IPS-18a (cell line): ENCODE measurements around the gene ARHGEF26.

ENCODE experiments used
- H3K27ac ChIP-seq: one replicate; pipeline ENCODE4 v1.5.1; 2013; ENCODE audit warnings: low read length
- H3K27me3 ChIP-seq: one replicate; pipeline ENCODE4 v1.6.1; 2013; ENCODE audit warnings: mild to moderate bottlenecking, low read length; ENCODE audit not compliant: control insufficient read depth, insufficient read depth
- H3K36me3 ChIP-seq: one replicate; pipeline ENCODE4 v1.6.1; 2013; ENCODE audit warnings: low read depth, low read length; ENCODE audit not compliant: control insufficient read depth
- H3K4me1 ChIP-seq: one replicate; pipeline ENCODE4 v1.6.1; 2013; ENCODE audit warnings: low read depth, low read length; ENCODE audit not compliant: control insufficient read depth
- H3K4me3 ChIP-seq: one replicate; pipeline ENCODE4 v1.5.1; 2013; ENCODE audit warnings: low read length
- H3K9ac ChIP-seq: one replicate; pipeline ENCODE4 v1.6.1; 2013; ENCODE audit warnings: mild to moderate bottlenecking, low read length, moderate library complexity
- H3K9me3 ChIP-seq: one replicate; pipeline ENCODE4 v1.6.1; 2013; ENCODE audit warnings: low read depth, low read length; ENCODE audit not compliant: control insufficient read depth

ARHGEF26 gene

GRCh38 chr3:154139996-154140436, 18.8 kb downstream of the ARHGEF26 start:
- no peak overlapping the region for H3K27ac ChIP-seq
- no peaks in the 10 kb centered on the region for H3K9me3 ChIP-seq
- H3K27me3 ChIP-seq, result no peaks in the 10 kb centered on the region
- no peak overlapping the region for H3K9ac ChIP-seq
- H3K4me3 ChIP-seq, result no peak overlapping the region
- no peaks in the 10 kb centered on the region for H3K36me3 ChIP-seq
- peaks cover 11% of the 10 kb centered on the region for H3K4me1 ChIP-seq

- H3K27ac ChIP-seq, result no peak overlapping the region
- H3K9ac ChIP-seq, result no peak overlapping the region
- H3K27me3 ChIP-seq, result no peaks in the 10 kb centered on the region
- peaks cover 14% of the 10 kb centered on the region for H3K4me1 ChIP-seq
- H3K4me3 ChIP-seq, result no peak overlapping the region
- no peaks in the 10 kb centered on the region for H3K9me3 ChIP-seq
- H3K36me3 ChIP-seq, result no peaks in the 10 kb centered on the region
These were observed 21.4 kb downstream of the ARHGEF26 start for GRCh38 chr3:154142608-154143007.

GRCh38 chr3:154143873-154144272, 22.7 kb downstream of the ARHGEF26 start:
- Histone ChIP-seq H3K4me1 (peaks cover 18% of the 10 kb centered on the region), H3K9me3 (no peaks in the 10 kb centered on the region), H3K36me3 (no peaks in the 10 kb centered on the region), H3K27ac (no peak overlapping the region), H3K9ac (no peak overlapping the region), H3K4me3 (no peak overlapping the region), H3K27me3 (no peaks in the 10 kb centered on the region)

GRCh38 chr3:154144825-154145465, 23.8 kb downstream of the ARHGEF26 start:
- H3K36me3 ChIP-seq, result no peaks in the 10 kb centered on the region
- no peaks in the 10 kb centered on the region for H3K27me3 ChIP-seq
- H3K9me3 ChIP-seq, result no peaks in the 10 kb centered on the region
- no peak overlapping the region for H3K27ac ChIP-seq
- H3K9ac ChIP-seq, result no peak overlapping the region
- peaks cover 22% of the 10 kb centered on the region for H3K4me1 ChIP-seq
- no peak overlapping the region for H3K4me3 ChIP-seq

- Histone ChIP-seq H3K9ac (no peak overlapping the region), H3K27ac (no peak overlapping the region), H3K27me3 (no peaks in the 10 kb centered on the region), H3K36me3 (no peaks in the 10 kb centered on the region), H3K4me1 (peaks cover 22% of the 10 kb centered on the region), H3K9me3 (no peaks in the 10 kb centered on the region), H3K4me3 (no peak overlapping the region)
These were observed 27.4 kb downstream of the ARHGEF26 start for GRCh38 chr3:154148541-154148940.

- H3K4me1 ChIP-seq, result peaks cover 18% of the 10 kb centered on the region
- no peaks in the 10 kb centered on the region for H3K27me3 ChIP-seq
- H3K9me3 ChIP-seq, result no peaks in the 10 kb centered on the region
- no peak overlapping the region for H3K9ac ChIP-seq
- no peak overlapping the region for H3K27ac ChIP-seq
- H3K4me3 ChIP-seq, result no peak overlapping the region
- no peaks in the 10 kb centered on the region for H3K36me3 ChIP-seq
These were observed 28.1 kb downstream of the ARHGEF26 start for GRCh38 chr3:154149286-154149685.

- Histone ChIP-seq H3K4me3 (no peak overlapping the region), H3K36me3 (no peaks in the 10 kb centered on the region), H3K9me3 (no peaks in the 10 kb centered on the region), H3K9ac (no peak overlapping the region), H3K27ac (no peak overlapping the region), H3K27me3 (no peaks in the 10 kb centered on the region), H3K4me1 (peaks cover 9% of the 10 kb centered on the region)
These were observed 30.8 kb downstream of the ARHGEF26 start for GRCh38 chr3:154151969-154152368.

- Histone ChIP-seq H3K27ac (no peak overlapping the region), H3K9ac (no peak overlapping the region), H3K9me3 (no peaks in the 10 kb centered on the region), H3K36me3 (no peaks in the 10 kb centered on the region), H3K4me1 (peaks cover 9% of the 10 kb centered on the region), H3K4me3 (no peak overlapping the region), H3K27me3 (no peaks in the 10 kb centered on the region)
These were observed 31.6 kb downstream of the ARHGEF26 start for GRCh38 chr3:154152741-154153140.

- H3K4me3 ChIP-seq, result no peak overlapping the region
These were observed 35.3 kb downstream of the ARHGEF26 start for GRCh38 chr3:154156530-154156929.

GRCh38 chr3:154161806-154162205, 40.6 kb downstream of the ARHGEF26 start:
- Histone ChIP-seq H3K9ac (no peak overlapping the region), H3K9me3 (no peaks in the 10 kb centered on the region), H3K36me3 (no peaks in the 10 kb centered on the region), H3K27me3 (no peaks in the 10 kb centered on the region), H3K4me1 (no peaks in the 10 kb centered on the region), H3K4me3 (no peak overlapping the region), H3K27ac (no peak overlapping the region)

More at GRCh38 chr3:154156530-154156929, 35.3 kb downstream of the ARHGEF26 start:
- Histone ChIP-seq H3K27me3 (no peaks in the 10 kb centered on the region), H3K9me3 (no peaks in the 10 kb centered on the region), H3K4me1 (no peaks in the 10 kb centered on the region), H3K36me3 (no peaks in the 10 kb centered on the region), H3K27ac (no peak overlapping the region), H3K9ac (no peak overlapping the region)

- Histone ChIP-seq H3K9me3 (no peaks in the 10 kb centered on the region), H3K36me3 (no peaks in the 10 kb centered on the region), H3K4me3 (no peak overlapping the region), H3K27ac (no peak overlapping the region), H3K4me1 (no peaks in the 10 kb centered on the region), H3K9ac (no peak overlapping the region), H3K27me3 (no peaks in the 10 kb centered on the region)
These were observed 43.2 kb downstream of the ARHGEF26 start for GRCh38 chr3:154164387-154164786.

- no peaks in the 10 kb centered on the region for H3K27me3 ChIP-seq
- no peaks in the 10 kb centered on the region for H3K9me3 ChIP-seq
- H3K27ac ChIP-seq, result no peak overlapping the region
- no peaks in the 10 kb centered on the region for H3K36me3 ChIP-seq
- H3K9ac ChIP-seq, result no peak overlapping the region
- no peak overlapping the region for H3K4me3 ChIP-seq
- H3K4me1 ChIP-seq, result peaks cover 7% of the 10 kb centered on the region
These were observed 48.0 kb downstream of the ARHGEF26 start for GRCh38 chr3:154168998-154169795.
